LNCAP (cell line): ENCODE results near the gene VIP.
A peak's percentile ranks its signal among the peaks of the same experiment; 100 is the strongest.

Source experiments
- TF ChIP-seq, protein P1 (sequence below): fragments of 450-650 bp; IDR thresholded peaks from 2 replicates; pipeline ENCODE4 v1.5.1; 2017; ENCODE audit warnings: mild to moderate bottlenecking

Gene VIP

DNA sequence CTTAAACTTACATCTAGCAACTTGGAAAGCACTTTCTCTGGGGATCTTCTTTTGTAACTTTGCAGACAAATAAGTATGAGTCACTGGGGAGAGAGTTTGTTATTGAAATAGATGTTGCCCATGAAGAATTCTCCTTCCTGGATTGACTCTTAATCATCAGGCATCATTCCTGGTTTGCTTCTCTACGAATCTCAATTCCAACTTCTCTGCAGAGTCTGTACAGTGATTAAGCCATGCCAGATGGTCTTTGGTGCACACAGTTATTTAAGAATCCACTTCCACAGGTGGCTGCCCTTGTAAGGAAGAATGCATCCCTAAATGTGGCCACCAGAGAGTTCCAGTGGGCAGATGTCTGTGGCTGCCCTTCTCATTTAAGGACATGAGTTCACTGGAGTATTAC, 27.2 kb upstream of the VIP start:
- TF ChIP-seq, protein P1, sequence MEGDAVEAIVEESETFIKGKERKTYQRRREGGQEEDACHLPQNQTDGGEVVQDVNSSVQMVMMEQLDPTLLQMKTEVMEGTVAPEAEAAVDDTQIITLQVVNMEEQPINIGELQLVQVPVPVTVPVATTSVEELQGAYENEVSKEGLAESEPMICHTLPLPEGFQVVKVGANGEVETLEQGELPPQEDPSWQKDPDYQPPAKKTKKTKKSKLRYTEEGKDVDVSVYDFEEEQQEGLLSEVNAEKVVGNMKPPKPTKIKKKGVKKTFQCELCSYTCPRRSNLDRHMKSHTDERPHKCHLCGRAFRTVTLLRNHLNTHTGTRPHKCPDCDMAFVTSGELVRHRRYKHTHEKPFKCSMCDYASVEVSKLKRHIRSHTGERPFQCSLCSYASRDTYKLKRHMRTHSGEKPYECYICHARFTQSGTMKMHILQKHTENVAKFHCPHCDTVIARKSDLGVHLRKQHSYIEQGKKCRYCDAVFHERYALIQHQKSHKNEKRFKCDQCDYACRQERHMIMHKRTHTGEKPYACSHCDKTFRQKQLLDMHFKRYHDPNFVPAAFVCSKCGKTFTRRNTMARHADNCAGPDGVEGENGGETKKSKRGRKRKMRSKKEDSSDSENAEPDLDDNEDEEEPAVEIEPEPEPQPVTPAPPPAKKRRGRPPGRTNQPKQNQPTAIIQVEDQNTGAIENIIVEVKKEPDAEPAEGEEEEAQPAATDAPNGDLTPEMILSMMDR: no peak

DNA sequence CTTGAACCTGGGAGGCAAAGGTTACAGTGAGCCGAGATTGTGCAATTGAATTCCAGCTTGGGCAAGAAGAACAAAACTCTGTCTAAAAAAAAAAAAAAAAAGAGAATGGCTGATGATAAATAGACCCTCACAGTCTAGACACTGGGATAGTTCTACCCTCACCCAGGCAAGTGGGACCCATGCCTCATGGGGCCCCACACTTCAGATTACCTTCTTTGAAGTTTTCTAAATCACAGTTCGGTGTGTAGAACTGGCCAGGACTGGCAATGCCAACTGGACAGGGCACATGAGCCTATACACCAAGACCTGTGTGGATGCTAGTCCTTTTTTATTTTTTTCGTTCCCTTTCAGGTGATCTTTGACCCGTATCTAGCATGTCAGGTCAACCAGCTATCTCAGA, 24.3 kb upstream of the VIP start:
- TF ChIP-seq, protein P1: no peak

DNA sequence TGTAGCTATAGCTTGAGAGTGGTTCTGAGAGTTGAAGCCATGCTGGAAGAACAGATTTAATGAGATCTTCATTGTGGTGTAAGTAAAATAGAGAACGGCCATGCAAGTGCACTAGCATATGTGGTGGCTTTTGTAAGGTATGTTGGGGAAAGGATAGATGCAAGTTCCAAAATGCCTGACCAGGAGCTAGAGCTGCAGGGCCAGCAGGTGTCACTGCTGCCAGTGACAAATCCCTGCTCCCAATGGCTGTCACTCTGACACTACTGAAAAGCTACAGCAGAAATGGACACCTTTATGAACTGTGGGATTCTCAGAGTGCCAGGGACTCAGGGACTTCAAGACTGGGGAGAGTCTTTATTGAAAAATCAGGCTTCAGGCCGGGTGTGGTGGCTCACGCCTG, 23.1 kb upstream of the VIP start:
- TF ChIP-seq, protein P1: peak; percentile 23; the same call in 1 of the 2 replicates

DNA sequence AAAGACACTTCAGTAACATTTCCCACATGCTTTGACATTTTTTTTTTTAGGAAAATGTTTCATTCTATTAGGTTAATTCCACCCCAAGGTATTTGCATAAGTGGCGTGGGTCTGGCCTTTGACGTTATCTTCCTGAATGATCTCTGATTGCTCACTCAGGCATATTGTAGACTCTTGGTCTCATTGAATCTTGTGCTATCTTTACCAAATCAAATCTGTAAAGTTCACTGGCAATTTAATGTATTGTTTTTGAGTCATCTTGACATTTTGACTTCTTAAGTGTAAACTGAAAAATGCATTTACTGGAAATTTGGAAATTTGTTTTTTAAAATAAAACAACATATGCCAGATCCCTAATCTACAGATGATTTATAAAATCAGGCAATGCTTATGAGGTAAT, 16.0 kb upstream of the VIP start:
- TF ChIP-seq, protein P1: no peak

DNA sequence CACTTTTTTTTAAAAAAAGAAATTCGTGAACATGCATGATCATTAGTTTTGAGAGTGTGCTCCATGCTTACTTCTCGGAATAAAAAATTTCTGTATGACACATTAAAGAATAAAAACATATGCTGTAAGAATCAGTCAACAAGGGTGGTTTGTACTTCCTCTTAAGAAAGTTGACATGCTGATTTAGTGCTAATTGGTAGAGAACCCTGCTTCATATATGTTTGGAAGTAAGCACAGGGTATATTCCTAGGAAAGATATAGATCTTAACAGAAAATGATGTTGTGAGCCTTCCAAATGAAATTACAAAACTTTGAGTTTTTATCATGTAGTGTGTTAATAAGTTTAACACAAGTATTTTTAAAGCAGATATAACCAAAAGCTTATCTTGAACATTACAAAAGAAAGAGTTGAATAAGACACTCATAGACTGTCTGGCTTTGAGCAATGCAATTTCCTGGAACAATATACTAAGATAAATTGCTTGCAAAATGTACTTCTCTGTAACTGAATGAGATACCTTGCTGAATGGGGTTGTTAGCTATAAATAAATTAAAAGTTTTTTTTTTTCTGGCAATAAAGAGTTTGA, 13.8 kb upstream of the VIP start:
- TF ChIP-seq, protein P1: no peak

DNA sequence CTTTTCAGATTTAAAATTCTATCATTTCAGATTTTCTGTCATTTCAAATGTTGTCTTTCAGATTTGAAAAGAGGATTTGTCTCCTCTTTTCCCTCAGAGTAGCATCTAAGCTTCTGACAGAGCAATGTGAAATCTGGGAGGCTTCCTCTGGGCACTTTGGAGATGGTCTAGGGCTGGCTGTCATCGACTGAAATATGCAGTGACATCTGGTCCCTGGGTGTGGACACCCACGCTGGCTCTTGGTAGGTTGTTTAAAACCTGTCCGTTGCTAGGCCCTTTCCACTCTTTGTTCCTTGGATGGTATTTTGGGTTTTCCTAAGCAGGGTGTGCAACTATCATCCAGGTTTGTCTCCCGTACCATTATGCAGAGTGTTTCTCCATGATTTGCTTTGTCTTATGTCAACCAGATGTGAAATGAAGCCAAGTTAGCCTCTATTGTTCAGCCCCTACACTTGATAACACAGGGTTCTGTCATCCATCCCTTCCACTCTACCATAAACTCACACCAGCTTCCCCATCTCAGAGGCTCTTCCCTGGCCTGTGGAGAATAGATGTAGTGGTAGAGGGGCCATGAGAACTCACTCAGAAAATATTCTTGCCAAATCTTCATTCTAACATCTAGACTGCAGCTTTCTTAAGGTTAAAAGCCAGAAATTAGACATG, 5.0 kb upstream of the VIP start:
- TF ChIP-seq, protein P1: no peak

DNA sequence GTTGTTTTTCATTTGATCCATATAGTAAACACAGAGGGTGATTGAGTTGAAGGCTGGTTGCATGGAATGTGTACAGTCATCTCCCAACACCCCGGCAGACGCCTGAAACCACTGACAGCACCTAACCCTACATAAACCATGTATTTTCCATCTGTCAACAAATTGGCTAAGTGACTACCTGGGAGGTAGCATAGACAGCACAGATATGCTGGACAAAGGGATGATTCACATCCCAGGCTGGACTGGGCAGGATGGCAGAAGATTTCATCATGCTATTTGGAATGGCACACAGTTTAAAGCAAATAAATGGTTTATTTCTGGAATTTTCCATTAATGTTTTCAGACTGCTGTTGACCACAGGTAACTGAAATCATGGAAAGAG, 4.4 kb upstream of the VIP start:
- TF ChIP-seq, protein P1: no peak
